ENCODE data around the gene ODF2. TPM values are rescaled to one million over a fixed set of nuclear protein-coding genes. Genes with fewer than 3 reads are reported as not detected.
"Not testable (repeated sequence)": the region's sequence is repeated elsewhere in the genome, so short reads cannot be mapped to it uniquely, and the experiment has no call there.

The ODF2 gene
- total RNA-seq, 2 donors from 2014 or later: 49.4 to 66.2 TPM

GRCh38 chr9:128484686-128485413, 29.0 kb downstream of the ODF2 start:
- H3K36me3 Mint-ChIP-seq (ENCODE audit: low read depth): peaks cover 85% of the 10 kb centered on the region
- H3K9me3 Mint-ChIP-seq: no peaks in the 10 kb centered on the region
- H3K4me3 Mint-ChIP-seq: no peak overlapping the region
- H3K27me3 Mint-ChIP-seq: no peaks in the 10 kb centered on the region
- no peaks in the 10 kb centered on the region for H3K4me1 Mint-ChIP-seq
- no peak for ATAC-seq (replicated peaks)
- no peak overlapping the region for H3K27ac Mint-ChIP-seq

GRCh38 chr9:128485414-128485855, 29.6 kb downstream of the ODF2 start:
- Mint-ChIP-seq H3K4me1 (no peaks in the 10 kb centered on the region), H3K36me3 (ENCODE audit: low read depth) (peaks cover 88% of the 10 kb centered on the region), H3K4me3 (no peak overlapping the region), H3K9me3 (no peaks in the 10 kb centered on the region), H3K27ac (no peak overlapping the region), H3K27me3 (no peaks in the 10 kb centered on the region)
- no peak for ATAC-seq (replicated peaks)

GRCh38 chr9:128486201-128486600, 30.4 kb downstream of the ODF2 start:
- H3K4me1 Mint-ChIP-seq: no peaks in the 10 kb centered on the region
- peaks cover 88% of the 10 kb centered on the region for H3K36me3 Mint-ChIP-seq (ENCODE audit: low read depth)
- no peaks in the 10 kb centered on the region for H3K27me3 Mint-ChIP-seq
- no peak overlapping the region for H3K27ac Mint-ChIP-seq
- no peak overlapping the region for H3K4me3 Mint-ChIP-seq
- no peaks in the 10 kb centered on the region for H3K9me3 Mint-ChIP-seq
- ATAC-seq (replicated peaks): no peak

DNA sequence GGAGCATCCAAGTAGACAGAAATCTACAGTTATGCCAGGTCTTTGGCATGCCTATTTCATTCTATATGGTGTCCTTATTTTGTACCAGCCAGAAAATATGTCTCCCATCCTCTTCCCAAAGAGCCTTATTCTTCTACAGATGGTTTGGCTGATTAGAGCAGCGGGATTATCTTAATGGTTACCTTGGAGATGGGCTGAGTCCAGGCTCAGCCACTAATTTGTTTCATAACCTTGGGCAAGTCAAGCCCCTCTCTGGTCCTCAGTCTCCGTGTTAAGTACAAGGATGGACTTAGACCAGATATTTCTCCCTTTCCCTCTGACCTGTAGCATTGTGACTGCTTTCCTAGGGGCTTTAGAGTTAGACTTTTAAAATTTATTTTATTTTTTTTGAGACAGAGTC, 37.6 kb downstream of the ODF2 start:
- no peaks in the 10 kb centered on the region for H3K4me1 Mint-ChIP-seq
- no peaks in the 10 kb centered on the region for H3K9me3 Mint-ChIP-seq
- no peak for ATAC-seq (replicated peaks)
- peaks cover 80% of the 10 kb centered on the region for H3K36me3 Mint-ChIP-seq (ENCODE audit: low read depth)
- H3K4me3 Mint-ChIP-seq: no peak overlapping the region
- no peaks in the 10 kb centered on the region for H3K27me3 Mint-ChIP-seq
- H3K27ac Mint-ChIP-seq: peak overlapping the region; percentile 52

DNA sequence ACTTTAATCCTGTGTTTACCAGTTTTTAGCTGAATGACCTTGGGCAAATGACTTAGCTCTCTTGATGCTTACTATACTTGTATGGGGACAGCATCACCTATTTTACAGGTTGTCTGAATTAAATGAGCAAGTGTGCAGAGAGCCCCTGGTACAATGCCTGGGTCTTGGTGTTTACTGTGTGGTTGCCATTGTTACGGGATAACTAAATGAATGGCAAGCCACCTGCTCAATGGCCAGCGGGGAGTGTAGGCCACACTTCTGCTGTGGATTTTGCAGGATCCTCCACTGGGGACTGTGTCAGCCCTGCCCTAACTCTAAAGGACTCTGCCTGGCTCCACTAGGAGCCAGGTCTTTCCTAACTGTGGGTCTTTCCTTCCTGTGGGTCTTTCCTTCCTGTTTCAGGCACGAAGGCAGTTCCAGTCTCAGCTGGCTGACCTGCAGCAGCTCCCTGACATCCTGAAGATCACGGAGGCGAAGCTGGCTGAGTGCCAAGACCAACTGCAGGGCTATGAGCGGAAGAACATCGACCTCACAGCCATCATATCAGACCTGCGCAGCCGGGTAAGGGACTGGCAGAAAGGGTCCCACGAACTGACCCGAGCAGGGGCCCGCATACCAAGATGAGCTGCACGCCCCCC, 38.4 kb downstream of the ODF2 start:
- Mint-ChIP-seq H3K27ac (no peak overlapping the region), H3K36me3 (ENCODE audit: low read depth) (peaks cover 77% of the 10 kb centered on the region), H3K4me3 (no peak overlapping the region), H3K9me3 (no peaks in the 10 kb centered on the region), H3K27me3 (no peaks in the 10 kb centered on the region), H3K4me1 (no peaks in the 10 kb centered on the region)
- ATAC-seq (replicated peaks): no peak

DNA sequence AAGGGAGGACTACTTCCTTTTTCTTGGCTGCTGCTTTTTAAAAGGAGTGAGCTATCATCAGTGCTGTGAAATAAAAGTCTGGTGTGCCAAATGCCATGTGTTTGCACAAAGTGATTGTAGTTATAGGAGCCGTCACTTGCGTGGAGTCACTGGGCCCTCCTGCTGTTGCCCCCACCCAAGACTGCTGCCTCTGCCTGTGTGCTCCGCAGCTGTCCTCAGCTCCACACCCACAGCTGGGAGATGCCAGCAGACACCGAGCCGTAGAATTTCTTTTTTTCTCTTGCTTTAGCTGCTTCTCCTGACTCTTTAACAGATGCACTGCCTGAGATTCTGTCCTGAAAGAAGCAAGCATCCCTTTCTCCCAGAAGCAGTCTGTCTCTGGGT, 38.9 kb downstream of the ODF2 start:
- Mint-ChIP-seq H3K4me1 (no peaks in the 10 kb centered on the region), H3K4me3 (no peak overlapping the region), H3K9me3 (no peaks in the 10 kb centered on the region), H3K27me3 (no peaks in the 10 kb centered on the region), H3K36me3 (ENCODE audit: low read depth) (peaks cover 77% of the 10 kb centered on the region), H3K27ac (no peak overlapping the region)
- no peak for ATAC-seq (replicated peaks)

- Mint-ChIP-seq H3K4me1 (no peaks in the 10 kb centered on the region), H3K27ac (peak overlapping the region; percentile 28), H3K27me3 (no peaks in the 10 kb centered on the region), H3K36me3 (ENCODE audit: low read depth) (peaks cover 77% of the 10 kb centered on the region), H3K4me3 (no peak overlapping the region), H3K9me3 (no peaks in the 10 kb centered on the region)
- no peak for ATAC-seq (replicated peaks)
These were observed 39.5 kb downstream of the ODF2 start for GRCh38 chr9:128495296-128495695.

- no peaks in the 10 kb centered on the region for H3K27me3 Mint-ChIP-seq
- no peak overlapping the region for H3K4me3 Mint-ChIP-seq
- H3K27ac Mint-ChIP-seq: peak overlapping the region; percentile 28
- H3K4me1 Mint-ChIP-seq: no peaks in the 10 kb centered on the region
- no peaks in the 10 kb centered on the region for H3K9me3 Mint-ChIP-seq
- ATAC-seq (replicated peaks): no peak
- peaks cover 77% of the 10 kb centered on the region for H3K36me3 Mint-ChIP-seq (ENCODE audit: low read depth)
These were observed 40.1 kb downstream of the ODF2 start for GRCh38 chr9:128495804-128496417.

DNA sequence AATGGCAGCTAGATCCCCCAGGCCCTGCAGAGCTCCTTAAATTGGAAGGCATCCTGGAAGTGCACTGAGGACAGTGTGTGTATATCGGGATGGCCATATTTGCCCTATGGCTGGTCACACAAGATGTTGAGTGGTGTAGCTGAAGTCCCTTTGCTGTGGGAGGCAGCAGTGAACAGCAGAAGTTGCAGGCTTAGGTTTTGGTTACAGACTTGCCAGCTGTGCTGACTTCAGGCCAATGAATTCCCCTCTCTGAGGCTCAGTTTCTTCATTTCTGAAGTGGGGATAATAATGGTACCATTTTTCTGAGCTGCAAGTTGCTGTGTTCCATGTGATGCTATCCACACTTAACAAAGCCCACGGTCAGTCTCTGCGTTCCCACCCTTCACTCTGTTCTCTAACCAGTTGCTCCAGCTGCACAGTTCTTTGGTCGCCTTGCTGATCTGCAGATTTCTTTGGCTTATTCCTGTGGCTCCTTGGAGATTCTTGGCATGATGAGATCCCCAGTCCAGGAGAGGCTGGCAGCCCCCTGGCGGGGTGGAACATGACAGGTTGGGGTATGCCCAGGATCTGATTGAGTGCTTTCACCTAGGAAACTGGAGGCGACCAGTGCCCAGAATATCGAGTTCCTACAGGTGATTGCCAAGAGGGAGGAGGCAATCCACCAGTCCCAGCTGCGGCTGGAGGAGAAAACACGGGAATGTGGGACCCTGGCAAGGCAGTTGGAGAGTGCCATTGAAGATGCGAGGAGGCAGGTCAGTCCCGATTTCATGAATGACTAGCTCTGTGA, 42.2 kb downstream of the ODF2 start:
- Mint-ChIP-seq H3K36me3 (ENCODE audit: low read depth) (peaks cover 78% of the 10 kb centered on the region), H3K27ac (no peak overlapping the region), H3K27me3 (no peaks in the 10 kb centered on the region), H3K9me3 (no peaks in the 10 kb centered on the region), H3K4me1 (no peaks in the 10 kb centered on the region), H3K4me3 (no peak overlapping the region)
- ATAC-seq (replicated peaks): no peak

DNA sequence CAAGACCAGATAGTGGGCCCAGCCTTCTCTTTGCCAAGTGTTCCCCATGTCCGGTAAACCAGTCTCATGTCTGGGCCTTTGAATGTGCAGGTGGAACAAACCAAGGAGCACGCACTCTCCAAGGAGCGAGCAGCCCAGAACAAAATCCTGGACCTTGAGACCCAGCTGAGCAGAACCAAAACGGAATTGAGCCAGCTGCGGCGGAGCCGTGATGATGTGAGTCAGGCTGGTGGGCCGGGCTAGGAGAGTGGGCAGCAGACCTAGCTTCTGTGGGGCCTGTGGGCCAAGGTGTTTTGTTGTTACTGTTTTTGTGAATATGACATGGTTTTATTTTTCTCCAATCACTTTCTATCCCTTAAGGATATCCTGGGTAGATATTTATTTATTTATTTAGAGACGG, 43.1 kb downstream of the ODF2 start:
- no peaks in the 10 kb centered on the region for H3K27me3 Mint-ChIP-seq
- ATAC-seq (replicated peaks): no peak
- H3K4me1 Mint-ChIP-seq: no peaks in the 10 kb centered on the region
- H3K9me3 Mint-ChIP-seq: no peaks in the 10 kb centered on the region
- peaks cover 71% of the 10 kb centered on the region for H3K36me3 Mint-ChIP-seq (ENCODE audit: low read depth)
- H3K4me3 Mint-ChIP-seq: no peak overlapping the region
- H3K27ac Mint-ChIP-seq: no peak overlapping the region

DNA sequence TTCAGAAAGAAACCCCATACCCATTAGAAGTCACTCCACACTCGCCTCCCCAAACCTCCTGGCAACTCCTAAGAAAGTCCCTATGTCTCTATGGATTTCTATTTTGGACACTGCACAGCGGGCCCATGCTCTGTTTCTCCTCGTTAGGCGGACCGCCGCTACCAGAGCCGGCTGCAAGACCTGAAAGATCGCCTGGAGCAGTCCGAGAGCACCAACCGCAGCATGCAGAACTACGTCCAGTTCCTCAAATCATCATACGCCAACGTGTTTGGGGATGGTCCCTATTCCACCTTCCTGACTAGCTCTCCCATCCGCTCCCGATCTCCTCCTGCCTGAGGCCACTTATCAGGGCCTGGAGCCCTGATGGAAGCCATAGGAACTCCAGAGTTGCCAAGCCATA, 44.1 kb downstream of the ODF2 start:
- H3K9me3 Mint-ChIP-seq: no peaks in the 10 kb centered on the region
- H3K36me3 Mint-ChIP-seq (ENCODE audit: low read depth): peaks cover 63% of the 10 kb centered on the region
- peak overlapping the region; percentile 79 for H3K27ac Mint-ChIP-seq
- no peak for ATAC-seq (replicated peaks)
- no peak overlapping the region for H3K4me3 Mint-ChIP-seq
- H3K4me1 Mint-ChIP-seq: no peaks in the 10 kb centered on the region
- no peaks in the 10 kb centered on the region for H3K27me3 Mint-ChIP-seq

GRCh38 chr9:128503415-128503825, 47.6 kb downstream of the ODF2 start:
- not testable (repeated sequence) for H3K4me1 Mint-ChIP-seq

DNA sequence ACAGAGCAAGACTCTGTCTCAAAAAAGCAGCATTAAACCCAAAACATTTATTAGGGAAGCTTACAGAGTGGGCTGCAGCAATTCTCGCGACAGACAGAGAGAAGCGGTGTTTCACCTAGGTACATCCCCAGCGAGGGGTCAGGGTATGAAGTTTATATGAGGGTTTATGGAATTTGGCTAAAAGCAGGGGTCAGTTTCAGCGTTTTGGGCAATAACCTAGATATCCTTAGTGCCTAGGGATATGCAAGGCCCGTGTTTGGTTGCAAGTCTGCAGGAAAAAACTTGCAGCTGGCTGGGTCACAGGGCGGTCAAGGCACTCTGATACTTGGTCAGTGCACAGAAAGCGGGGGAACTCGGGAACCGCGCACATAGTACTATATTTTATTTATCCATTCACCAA, 48.1 kb downstream of the ODF2 start:
- peak overlapping the region; percentile 98 for H3K27ac Mint-ChIP-seq
- ATAC-seq (replicated peaks): no peak

More at GRCh38 chr9:128503415-128503825, 47.6 kb downstream of the ODF2 start:
- not testable (repeated sequence) for H3K27ac Mint-ChIP-seq; H3K9me3 Mint-ChIP-seq; H3K27me3 Mint-ChIP-seq; ATAC-seq (replicated peaks)
- Mint-ChIP-seq H3K36me3 (ENCODE audit: low read depth) (peaks cover 52% of the 10 kb centered on the region), H3K4me3 (peak overlapping the region; percentile 96)

More for the DNA sequence above, 48.1 kb downstream of the ODF2 start:
- Mint-ChIP-seq H3K4me3 (peak overlapping the region; percentile 96), H3K27me3 (no peaks in the 10 kb centered on the region), H3K9me3 (no peaks in the 10 kb centered on the region), H3K4me1 (peaks cover 10% of the 10 kb centered on the region), H3K36me3 (ENCODE audit: low read depth) (peaks cover 52% of the 10 kb centered on the region)

Measured in activated T-helper 17 cell treated with anti-CD3 and anti-CD28 coated beads, Interleukin-2, amount 50 U/mL, for 72 hours (primary cell).